Right renal pelvis (tissue), 4 donors: Measurements from ENCODE around the gene CDC20B. TPM values are rescaled to one million over a fixed set of nuclear protein-coding genes. Genes with fewer than 3 reads are reported as not detected.
"Not testable (repeated sequence)": the region's sequence is repeated elsewhere in the genome, so short reads cannot be mapped to it uniquely, and the experiment has no call there.

Experiments
- DNase-seq, 4 donors: peaks; one replicate each; pipeline ENCODE4 v3.0.0-alpha.2; 2013; ENCODE audit warnings: low read depth in 4 of 4, low spot score in 3 of 4, missing footprints in 1 of 4
- polyA plus RNA-seq, 4 donors: library from polyadenylated mRNA; unstranded; fragments of 120-200 nt; gene quantifications; one replicate each; pipeline ENCODE4 v1.2.1, GENCODE V29; 2013; ENCODE audit not compliant: insufficient read length in 4 of 4

CDC20B gene
- polyA plus RNA-seq, 4 donors, result 0.65 to 1.0 (median 0.83) TPM

DNA sequence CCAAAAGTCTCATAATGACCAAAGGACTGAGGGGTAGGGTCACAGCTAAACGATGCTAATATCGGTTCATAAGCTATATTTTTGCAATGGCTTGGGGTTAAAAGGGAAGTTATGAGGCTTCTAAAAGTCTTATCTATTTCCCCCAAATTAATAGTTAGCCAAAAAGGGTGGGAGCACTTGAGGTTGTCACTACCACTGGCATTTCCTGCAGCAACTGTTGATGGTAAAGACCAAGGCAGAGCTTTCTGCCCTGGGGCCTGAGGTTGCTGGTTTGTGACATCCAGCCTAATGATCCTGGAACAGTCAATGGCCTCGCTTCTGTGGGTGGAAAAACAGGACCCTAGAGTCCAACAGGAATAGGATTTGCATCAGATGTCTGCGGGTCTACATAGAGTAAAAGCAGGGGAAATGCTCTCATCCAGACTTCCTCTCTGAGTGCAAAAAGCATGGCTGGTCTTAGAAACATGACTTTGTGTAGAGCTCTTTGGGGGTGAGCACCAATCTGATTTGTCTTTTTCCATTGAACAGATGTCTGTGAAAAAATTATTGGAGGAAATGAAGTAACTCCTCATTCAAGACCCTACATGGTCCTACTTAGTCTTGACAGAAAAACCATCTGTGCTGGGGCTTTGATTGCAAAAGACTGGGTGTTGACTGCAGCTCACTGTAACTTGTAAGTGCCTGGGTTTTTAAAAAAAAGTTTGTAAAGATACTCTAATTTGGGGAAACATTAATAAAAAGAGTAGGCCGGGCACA is 67.9 kb downstream of the CDC20B start:
- no peak for DNase-seq

DNA sequence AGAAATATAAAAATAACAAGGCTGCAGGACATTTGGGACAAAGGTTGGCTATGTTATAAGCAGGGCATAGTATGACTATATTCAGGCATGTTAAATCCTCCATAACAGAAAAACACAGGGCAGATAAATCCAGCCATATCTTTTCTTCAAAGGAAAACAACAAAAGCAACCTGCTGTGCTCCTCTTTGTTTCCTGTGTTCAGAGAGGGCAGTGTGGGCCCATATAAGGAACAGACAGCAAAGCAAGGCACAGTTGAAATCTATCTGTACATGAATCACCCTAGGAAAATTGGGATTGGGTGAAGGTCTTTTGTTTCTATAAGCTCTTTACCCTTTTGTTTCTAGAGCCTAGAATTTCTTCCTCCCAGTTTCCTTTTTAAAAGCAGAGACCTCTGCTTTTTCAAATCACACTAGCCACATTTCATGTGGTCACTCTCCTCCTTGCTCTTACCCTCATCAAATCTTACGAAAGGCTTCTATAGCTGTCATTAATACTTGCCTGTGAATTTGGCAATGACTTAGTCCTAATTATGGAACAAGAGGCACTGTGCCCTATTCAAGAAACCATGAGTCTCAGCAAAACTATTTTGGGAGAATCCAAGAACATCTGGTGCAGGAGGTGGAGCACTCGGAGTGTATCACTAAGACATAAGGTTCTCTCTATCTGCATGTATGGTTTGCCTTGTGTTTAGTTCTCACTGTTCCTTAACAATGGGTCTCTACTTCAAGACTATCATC is 68.8 kb downstream of the CDC20B start:
- DNase-seq, result no peak

DNA sequence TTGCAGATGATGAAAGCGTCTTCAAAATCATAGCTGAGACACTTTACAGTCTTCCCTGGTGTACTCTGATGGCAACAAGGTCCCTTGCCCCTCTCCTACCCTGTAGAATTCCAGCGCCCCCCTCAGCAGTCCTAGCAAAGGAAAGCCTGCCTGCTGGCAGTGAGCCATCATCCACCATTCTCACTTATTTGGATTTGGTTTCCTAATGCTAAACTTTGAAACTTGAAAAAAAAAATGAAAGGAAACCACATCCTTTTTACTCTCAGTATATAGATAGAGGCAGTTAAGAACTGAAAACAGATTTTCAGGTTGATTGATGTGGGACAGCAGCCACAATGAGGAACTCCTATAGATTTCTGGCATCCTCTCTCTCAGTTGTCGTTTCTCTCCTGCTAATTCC is 70.6 kb downstream of the CDC20B start, which contains the start of gene GZMA:
GZMA (plus strand) TSS at position 299 of the 400 bp plus-strand sequence; CDS start at position 336, 37 bp downstream.
- DNase-seq, result no peak

DNA sequence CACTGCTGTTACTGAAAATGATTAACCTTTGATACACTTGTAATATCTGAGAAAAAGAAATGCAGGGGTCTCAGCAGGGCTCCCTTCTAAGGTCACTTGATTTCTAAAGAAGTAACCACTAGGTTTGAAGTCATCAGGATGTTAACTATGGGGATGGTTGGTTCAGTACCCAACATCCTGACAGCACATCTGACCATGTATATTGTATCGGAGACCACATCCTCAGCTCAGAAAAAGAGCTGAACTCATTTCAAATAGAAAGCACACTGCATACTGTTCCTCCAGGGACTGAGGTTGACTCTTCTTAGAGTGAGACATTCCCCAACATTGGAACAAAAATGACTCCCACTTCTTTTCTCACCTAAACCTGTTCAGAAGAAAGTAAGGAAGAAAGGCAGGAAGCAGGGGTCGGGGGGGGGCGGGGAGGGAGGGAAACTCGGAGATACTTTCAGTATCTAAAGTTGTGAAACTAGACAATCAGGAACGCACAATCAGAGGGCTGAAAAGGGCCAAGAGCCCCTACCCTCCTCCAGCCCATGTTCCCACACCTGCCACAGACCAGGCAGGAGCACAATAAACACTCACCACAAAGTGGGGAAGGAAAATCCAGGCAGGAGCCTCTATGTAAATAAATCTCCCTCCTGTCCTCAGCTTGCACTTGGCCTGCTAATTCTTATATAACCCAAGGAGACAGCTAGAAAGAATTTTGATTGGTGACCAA is 71.3 kb downstream of the CDC20B start:
- no peak for DNase-seq

DNA sequence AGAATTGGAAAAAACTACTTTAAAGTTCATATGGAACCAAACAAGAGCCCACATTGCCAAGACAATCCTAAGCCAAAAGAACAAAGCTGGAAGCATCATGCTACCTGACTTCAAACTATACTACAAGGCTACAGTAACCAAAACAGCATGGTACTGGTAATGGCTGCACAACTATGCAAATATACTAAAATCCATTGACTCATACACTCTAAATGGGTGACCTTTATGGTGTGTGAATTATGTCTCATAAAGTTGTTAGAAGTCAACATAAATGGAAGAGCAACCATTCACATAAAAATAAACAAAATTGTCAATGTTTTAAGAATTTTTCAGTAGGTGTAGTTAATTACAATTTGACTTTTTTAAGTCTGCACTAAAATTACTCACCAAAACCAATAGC is 71.8 kb downstream of the CDC20B start:
- not testable (repeated sequence) for DNase-seq

DNA sequence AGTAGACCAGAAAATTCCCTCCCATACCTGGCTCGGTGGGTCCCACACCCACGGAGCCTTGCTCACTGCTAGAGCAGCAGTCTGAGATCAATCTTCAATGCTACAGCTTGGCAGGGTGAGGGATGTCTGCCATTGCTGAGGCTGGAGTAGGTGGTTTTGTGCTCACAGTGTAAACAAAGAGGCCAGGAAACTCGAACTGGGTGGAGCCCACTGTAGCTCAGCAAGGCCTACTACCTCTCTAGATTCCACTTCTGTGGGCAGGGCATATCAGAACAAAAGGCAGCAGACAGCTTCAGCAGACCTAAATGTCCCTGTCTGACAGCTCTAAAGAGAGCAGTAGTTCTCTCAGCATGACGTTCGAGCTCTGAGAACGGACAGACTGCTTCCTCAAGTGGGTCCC is 76.1 kb downstream of the CDC20B start:
- no peak for DNase-seq

DNA sequence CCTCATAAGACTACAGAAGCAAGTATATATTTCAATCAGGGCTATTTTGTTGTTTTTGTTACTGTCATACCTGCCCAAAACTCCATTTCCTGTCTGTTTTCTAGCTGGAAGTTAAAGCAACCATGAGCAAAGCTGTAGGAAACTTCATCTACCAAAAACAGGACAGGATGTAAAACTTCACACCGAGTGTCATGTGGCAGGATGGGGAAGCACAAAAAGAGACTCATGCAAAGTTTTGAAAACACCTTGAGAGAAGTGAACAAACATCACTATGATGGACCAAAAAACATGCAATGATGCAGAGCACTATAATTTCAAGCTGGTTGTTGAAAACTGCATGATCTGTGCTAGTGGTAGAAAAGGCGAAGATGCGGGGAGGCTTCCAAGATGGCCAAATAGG is 76.8 kb downstream of the CDC20B start:
- no peak for DNase-seq

DNA sequence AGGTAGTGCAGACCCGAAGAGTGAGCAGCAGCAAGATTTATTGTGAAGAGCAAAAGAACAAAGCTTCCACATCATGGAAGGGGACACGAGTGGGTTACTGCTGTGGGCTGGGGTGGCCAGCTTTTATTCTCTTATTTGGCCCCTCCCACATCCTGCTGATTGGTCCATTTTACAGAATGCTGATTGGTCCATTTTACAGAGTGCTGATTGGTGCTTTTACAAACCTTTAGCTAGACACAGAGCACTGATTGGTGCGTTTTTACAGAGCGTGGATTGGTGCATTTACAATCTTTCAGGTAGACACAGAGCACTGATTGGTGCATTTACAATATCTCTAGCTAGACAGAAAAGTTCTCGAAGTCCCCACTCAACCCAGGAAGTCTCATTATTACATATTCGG is 82.0 kb downstream of the CDC20B start:
- DNase-seq, result not testable (repeated sequence)

DNA sequence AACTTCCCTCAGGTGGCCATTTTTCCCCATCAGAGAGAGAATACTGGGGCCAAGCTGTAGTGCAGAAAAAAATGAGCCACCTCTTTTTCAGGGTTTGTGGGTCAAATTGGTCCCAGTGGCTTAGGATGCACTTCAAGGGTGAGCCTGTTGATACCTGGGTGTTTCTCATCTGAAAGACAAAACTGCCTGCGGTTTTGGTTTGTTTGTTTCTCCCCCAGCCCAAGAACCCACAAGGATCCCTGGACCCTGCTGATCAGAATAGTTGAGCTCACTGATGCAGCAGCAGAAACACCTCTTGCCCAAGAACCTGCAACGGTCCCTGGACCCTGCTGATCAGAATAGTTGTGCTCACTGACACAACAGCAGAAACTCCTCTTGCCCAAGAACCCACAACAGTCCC is 83.7 kb downstream of the CDC20B start:
- not testable (repeated sequence) for DNase-seq

DNA sequence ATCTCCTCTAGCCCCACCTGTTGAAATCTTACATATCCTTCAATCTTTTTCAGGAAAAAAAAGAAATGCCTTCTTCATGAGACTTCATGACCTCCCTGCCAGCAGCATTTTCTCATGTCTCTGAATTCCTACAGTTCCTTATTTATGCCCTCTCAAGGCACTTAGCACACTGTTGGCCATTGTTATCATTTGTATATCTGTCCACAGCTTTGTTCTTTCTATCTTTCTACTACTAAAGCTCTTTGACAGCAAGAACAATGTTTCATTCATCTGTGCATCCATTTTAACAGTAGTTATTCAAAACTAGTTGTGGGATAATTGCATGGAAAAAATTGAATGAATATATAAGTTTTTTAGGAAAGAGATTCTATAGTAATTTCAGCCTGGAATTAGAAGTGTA is 91.4 kb downstream of the CDC20B start:
- no peak for DNase-seq

DNA sequence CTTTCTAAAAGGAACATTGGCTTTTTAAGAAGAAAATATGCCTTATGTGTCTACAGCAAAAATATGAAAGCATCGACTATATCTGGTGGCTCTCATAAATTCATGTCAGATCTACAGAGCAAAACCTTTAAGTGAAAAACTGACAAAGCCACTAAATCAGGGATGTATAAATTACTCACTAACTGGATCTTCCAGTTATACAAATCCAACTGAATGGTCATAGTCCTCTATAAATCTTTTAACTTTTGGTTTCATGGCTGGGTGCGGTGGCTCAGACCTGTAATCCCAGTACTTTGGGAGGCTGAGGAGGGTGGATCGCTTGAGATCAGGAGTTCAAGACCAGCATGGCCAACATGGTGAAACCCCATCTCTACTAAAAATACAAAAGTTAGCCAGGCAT is 99.8 kb downstream of the CDC20B start:
- DNase-seq, result no peak

DNA sequence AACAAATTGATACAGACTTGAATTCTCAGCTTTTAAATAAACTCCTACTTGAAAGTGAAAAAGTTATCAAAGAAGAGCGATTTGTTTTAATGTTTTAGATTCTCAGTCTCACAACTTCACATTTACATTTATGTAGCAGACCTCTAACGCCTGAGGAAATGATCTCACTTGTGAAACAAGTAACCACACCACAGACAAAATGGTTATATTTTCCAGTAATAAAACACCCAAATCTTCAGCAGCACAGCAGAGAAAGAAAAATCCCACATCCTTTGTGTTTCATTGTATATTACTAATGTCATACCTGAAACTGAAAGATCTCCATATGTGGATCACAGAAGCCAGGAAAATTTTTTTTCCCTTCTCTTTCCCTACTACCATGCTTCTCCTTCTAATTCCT is 100.3 kb downstream of the CDC20B start:
- no peak for DNase-seq

DNA sequence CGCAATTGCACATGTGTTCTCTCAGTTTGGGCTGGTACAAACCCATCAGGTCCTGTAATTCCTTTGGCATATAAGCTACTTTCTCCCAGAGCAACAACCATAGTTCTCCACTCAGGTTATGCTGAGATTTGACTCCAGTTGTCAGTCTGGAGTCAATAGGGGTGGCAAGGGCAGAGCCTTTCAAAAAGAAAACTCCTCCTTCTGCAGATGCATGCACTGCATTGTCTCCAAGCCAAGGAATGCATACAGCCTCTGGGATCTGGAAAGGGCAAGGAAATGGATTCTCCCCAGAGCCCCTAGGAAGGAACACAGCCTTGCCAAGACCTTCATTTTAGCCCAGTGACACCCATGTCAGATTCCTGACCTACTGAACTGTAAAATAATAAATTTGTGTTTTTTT is 101.6 kb downstream of the CDC20B start:
- no peak for DNase-seq

DNA sequence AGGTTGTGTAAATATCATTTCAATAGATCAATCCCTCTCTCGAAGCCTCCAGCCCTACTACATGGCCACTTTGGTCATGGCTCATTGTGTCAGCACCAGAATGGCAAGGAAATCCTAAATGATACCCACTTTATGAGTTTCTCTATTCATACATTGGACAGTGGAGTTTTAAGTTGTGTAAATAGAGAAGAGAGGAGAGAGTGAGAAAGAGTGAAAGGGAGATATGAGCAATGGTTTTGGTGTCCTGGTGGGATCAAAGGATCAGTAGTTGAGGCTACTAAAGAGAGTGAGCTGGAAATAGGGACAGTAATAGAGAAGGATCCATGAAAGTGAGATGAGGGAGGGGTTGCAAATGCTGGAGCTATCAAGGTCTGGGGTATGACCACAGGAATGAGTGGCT is 102.0 kb downstream of the CDC20B start:
- DNase-seq, result no peak

DNA sequence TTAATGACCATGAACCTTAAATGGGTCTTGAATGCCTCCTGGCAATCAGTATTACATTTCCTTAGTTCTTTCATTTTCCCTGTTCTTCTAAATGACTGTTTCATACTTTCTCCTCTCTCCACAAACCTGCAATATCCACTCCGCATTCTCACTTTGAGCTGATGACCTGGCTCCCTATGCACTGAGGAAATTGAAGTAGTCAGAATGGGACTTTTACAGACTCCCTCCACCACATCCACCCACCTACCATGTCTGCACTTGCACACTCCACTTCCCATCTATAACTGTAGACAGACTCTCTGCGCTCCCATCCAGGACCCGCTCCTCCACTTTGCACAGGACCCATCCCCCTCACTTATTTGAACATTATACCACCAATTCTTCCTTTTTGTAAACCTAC is 106.7 kb downstream of the CDC20B start:
- no peak for DNase-seq

DNA sequence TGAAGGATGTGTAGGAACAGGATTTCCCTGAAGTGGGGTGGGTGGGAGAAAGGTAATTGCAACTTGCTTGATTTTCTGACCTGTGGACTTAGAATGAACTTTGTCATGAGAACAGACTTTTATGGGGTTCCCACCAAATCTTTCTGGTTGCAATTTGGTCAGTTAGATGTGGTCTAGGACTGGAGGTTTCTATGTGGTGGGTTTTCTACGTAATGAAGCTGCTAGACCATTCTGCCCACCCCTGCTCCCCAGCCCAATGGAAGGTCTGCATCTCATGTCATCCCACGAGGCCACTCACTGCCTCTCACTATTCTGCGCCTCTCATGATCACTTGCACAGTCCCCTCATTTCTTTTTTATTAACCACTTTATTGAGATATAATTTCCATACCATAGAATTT is 108.5 kb downstream of the CDC20B start:
- DNase-seq, result no peak

DNA sequence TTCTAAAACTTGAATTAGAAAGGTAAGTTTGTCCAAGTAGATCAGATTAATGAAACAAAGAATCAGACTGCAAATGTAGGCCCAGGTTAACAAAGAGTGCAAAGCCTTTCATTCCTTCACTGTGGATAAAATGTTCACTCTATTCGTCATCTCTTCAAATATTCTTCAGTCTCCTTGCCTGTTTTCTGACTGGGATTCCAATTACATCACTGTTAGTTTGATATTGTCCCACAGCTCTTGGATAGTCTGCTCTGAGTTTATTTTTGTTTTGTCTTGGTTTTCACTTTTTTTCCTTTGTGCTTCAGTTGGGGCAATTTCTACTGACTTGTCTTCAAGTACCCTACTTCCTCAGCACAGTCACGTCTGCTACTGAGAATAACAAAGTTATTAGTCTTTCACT is 109.1 kb downstream of the CDC20B start:
- no peak for DNase-seq

DNA sequence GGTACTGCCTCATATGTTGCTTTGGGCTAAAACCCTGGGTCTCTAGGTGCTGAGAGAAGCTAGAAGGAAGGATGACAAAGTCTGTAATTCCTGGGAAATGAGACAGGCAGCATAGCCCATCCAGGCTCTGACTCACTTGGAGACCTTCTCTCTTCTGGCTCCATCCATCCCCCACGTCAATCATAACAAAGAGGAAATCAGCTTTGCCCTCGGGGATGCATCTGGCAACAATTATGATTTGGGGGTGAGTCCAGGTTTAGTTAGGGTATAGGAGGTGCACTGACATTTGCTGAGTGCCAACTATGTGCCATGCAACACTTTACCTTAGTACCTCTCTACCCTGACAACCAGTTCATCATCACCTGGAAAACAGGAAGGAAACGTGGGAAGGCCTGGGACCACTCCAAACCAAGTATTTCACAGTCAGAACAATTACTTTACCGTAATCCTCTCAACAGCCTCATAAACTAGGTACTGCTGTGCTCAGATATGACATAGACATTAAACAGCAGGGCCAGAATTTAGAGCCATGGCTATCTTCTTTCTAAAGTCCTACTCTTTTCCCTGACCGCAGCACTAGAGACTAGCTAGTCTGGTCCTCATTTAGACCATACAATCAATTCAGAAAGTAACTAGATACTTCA is 109.6 kb downstream of the CDC20B start:
- no peak for DNase-seq
